ENCODE measurements around the gene PRSS56.

Gene PRSS56

DNA sequence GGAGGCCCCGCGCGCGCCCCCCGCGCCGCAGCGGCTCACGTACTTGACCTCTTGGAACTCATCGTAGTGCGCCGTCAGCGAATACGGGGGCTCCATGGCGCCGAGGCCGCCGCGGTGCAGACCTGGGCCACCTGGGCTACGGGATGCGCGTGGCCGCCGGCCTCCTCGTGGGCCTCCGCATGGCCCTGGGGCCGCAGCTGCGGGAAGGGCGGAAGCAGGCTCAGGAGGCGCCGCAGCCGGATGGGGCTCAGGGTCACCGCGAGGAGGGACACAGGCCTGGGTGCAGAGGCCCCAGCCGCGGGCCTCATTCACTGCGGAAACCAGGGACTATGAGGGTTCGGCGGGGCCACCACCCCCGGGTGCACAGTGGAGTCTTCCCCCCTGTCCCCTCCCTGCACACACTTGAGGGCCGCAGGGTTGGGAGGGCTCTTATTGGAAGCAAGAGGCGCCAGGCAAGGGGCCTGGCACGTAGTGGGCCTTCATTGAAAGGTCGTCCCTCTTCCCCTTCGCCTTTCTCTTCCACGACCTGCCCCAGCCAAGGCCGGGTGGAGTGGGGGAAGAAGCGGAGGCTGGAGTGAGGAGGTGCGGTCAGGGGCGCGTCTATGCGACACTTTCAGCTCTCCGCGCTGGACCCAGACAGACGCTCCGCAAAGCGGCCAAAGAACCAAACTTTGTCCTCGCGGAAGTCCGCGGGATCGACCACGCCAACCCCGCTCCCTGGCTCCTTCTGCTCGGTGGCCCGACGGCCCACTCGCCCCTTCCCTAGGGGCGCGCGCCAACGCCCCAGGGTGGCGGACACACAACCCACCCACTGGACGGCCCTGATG lies 33.4 kb upstream of the PRSS56 start:
- FAIRE-seq (no peak), DNase-seq (ENCODE audit: insufficient read length, low spot score) (no peak)

DNA sequence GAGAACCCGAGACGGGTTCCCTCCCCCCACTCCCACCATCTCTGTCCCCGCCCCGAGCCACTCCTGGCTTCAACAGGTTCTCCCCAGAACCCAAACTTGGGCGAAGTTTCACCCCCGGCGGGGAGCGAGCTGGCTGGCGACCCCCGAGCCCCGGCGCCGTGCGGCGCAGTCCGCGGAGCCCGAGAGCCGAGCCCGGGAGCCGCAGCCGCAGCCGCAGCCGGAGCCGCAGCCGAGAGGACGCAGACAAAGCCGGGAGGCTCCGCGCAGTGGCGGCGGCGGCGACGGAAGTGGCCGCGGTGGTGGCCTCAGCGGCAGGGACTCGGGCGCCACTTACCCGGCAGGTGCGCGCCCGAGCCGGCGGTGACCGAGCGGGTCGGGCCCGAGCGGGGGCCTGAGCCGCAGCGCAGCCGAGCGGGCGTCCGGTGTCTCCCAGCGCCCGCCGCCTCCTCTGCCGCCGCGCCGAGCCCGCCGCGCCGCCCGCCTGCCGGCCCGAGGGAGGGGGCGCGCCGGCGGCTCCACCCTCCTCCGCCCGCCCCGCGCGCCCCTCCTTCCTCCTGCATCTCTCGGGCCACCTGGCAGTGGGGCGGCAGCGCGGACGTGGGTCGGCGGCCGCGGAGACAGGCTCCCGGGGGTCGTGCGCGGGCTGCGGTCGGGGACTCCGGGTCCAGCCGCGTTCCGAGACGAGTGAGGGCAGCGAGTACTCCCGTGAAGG lies 32.6 kb upstream of the PRSS56 start, which contains the start of gene ECEL1:
Gene ECEL1 (minus strand): TSS at position 450 of the 712 bp plus-strand sequence. CDS start 1,181 bp downstream, outside the sequence.
- no peak for DNase-seq (ENCODE audit: insufficient read length, low spot score)
- no peak for FAIRE-seq

DNA sequence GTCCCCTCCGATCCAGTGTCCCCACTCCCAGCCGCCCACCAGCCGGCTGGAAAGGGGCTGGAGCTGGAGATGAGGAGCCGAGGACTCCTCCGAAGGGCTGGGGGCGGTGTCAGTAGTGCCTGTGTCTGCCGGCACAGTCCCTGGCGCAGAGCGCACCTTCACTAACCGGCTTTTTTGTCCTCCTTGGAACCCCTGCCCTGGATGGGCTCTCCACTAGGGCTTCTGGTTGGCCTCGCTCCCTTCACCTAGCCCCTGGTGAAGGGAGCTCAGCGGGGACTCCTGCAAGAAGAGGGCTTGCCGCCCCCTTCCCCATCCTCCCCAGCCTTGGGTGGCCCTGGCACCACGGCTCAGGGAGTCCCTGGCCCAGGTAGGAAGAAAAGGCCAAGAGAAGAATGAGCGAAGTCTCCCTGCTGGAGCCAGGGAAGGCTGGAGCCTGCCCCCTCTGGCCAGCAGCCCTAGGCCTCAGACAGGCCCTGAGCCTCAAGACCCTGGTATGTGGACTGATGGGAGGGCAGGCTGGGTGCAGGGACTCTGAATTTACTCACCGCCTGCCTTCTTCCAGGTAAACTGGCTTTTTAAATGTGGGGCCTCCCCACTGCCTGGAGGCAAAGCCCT lies 32.0 kb upstream of the PRSS56 start:
- FAIRE-seq = no peak
- no peak for DNase-seq (ENCODE audit: insufficient read length, low spot score)

DNA sequence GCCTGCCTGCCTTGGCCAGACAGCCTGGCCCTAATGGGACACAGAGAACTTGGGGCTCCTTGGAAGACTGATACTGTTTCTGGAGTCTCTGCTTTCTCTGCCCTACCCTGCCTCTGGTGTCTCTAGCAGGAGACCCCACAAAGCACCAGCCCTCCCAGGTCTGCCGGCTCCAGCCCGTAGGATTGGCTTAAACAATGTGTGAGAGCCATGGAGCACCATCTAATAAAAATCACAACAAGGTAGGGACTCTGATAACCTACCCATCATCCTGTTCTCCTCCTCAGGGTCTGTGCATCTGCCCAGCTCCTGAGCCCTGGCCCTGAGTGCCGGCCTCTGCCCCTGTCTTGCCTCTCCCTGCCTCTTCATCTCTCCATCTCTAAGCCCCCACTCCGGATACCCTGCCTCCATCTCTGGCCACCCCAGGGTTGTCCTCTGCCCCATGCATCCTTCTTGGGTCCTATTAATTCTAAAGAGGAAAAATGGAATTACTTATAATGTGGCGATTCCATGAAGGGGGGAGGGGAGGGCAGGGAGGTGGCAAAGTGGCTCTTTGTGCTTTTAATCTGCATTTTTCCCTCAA lies 31.4 kb upstream of the PRSS56 start:
- DNase-seq (ENCODE audit: insufficient read length, low spot score) (no peak), FAIRE-seq (no peak)

- no peak for DNase-seq (ENCODE audit: insufficient read length, low spot score)
- FAIRE-seq = no peak
These were observed 30.5 kb upstream of the PRSS56 start for GRCh38 chr2:232489516-232490220.

DNA sequence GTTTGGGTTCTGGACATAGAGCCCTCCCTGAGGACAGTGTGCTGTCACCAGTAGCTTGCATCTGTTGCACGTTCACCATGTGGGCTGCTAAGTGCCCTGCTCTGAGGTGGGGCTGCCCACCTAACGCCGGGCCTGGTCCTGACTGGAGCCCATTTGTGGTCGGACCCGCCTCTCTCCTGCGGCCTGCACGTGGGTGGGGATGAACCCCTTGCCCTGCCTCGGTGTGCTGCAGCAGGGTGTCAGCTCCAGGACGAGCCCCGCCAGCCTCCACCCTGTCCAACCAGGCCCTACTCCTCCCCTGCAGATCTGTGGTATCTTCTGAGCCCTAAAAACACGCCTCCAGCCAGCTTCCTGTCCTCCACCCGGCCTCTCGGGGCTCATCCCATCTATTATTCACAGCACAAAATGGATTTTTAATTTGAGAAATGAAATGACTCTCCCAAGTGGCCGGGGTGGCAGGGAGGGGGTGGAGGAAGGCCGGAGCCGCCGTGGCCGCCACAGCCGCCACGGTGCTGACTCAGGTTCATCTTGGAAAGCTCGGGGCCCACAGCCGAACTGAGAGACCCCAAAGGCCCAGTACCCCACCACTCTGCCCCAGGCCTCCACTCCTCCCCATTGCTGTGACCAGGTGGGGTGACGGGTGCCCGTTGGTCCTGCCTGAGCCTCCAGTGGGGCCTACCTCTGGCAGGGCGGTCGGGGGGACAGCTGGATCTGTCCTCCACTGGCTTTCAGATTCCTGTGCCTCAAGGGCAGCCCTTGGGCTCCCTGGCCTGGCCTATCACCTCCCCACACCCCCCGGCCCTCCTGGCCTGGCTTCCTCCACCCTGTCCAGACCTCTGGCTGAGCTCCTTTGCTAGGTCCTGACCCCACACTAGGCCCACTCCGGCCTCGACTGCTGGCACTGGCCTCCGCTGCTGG lies 29.7 kb upstream of the PRSS56 start:
- DNase-seq (ENCODE audit: insufficient read length, low spot score) (no peak), FAIRE-seq (no peak)

DNA sequence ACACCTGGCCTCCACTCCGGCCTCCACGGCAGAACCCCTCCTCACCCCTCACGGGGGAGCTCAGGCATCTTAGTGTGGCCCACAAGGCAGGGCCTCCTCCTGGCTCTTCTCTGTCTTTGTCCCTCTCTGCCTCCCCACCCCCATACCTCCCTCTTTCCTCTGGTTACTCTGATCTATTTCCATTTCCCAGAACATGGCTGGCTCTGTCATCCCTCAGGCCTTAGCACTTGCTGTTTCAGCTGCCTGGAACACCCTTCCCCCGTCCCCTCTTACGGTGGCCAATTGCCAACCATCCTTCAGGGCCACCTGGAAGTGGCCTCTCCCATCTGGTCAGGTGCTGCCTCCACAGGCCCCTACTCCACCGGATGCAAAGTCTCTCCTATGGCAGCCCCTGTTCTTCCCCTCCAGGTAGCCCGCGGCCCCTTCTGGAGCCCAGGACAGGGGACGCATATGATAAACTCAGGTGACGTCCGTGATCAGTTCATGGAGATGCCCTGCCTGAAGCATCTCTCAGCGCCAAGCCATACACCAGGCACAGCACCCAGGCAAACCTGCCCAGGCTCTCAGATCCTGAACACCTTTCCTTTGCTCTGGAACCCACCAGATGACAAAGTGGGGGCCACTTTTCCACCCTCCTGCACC lies 28.9 kb upstream of the PRSS56 start:
- DNase-seq (ENCODE audit: insufficient read length, low spot score) (no peak), FAIRE-seq (no peak)

GRCh38 chr2:232492236-232492848 lies 27.8 kb upstream of the PRSS56 start:
- FAIRE-seq = no peak
- no peak for DNase-seq (ENCODE audit: insufficient read length, low spot score)

DNA sequence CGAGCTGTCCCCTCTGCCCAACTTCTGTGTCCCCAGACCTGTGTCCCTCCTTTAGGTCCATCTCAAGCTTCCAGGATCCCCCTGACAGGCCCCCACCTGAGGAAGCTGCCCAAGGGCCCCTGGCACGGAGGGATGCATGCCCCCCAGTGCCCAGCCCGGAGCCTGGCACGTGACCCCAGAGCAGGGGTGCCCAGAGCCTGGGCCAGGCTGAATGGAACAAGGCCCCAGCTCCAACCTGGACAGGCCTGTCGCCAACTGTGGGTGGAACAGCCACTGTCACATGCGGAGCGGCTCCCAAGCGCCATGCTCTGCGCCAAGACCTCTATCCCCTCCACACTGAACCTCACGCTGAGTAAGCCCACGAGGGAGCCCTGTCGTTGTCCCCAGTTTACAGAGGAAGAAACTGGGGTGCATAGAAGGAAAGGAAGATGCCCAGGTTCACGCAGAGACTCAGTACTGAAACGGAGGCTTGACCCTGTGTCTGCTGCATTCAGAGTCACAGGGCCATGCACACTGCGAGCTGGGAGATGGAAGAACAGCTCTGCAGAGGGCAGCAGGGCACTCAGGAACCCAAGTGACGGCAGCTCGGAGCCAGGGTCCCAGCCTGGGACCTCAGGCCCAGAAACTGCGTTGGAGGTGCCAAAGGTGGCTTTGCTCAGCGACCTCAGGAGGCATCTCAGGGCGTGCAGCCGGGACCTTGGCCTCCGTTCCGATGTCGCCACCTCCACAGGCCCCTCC lies 27.1 kb upstream of the PRSS56 start:
- DNase-seq (ENCODE audit: insufficient read length, low spot score) = no peak
- no peak for FAIRE-seq

GRCh38 chr2:232493701-232494474 lies 26.3 kb upstream of the PRSS56 start:
- no peak for FAIRE-seq
- DNase-seq (ENCODE audit: insufficient read length, low spot score) = no peak

DNA sequence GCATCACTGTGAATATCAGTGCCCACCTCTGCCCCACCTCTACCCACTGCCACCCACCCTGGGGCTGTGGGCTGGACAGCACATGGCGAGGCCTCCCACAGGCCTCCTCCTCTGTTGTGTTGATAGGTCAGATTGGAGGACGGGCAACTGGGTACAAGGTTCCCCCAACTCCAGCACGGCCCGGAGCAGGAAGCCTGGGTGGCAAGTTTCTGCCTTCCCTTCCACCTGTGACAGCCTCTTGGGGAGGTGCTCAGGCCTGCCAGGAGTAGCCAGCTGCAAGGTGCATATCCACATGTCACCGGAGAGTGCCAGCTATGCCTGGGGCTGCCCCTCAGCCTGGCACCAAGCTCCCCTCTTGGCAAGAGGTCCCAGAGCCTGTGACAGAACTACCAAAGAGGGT lies 25.6 kb upstream of the PRSS56 start:
- no peak for DNase-seq (ENCODE audit: insufficient read length, low spot score)
- FAIRE-seq = no peak

- no peak for DNase-seq (ENCODE audit: insufficient read length, low spot score)
- no peak for FAIRE-seq
These were observed 24.9 kb upstream of the PRSS56 start for GRCh38 chr2:232495292-232495691.

GRCh38 chr2:232496501-232497270 lies 23.5 kb upstream of the PRSS56 start:
- DNase-seq (ENCODE audit: insufficient read length, low spot score) = no peak
- FAIRE-seq = no peak

- DNase-seq (ENCODE audit: insufficient read length, low spot score) (no peak), FAIRE-seq (no peak)
These were observed 22.8 kb upstream of the PRSS56 start for GRCh38 chr2:232497348-232497747.

- DNase-seq (ENCODE audit: insufficient read length, low spot score) (no peak), FAIRE-seq (peak; percentile 68)
These were observed 21.7 kb upstream of the PRSS56 start for GRCh38 chr2:232498452-232498851.

GRCh38 chr2:232501331-232501771 lies 18.8 kb upstream of the PRSS56 start:
- no peak for DNase-seq (ENCODE audit: insufficient read length, low spot score)
- no peak for FAIRE-seq
